Stimulated activated naive CD4-positive, alpha-beta T cell treated with Interleukin-2 at 50 U/mL for 16 hours (primary cell): ENCODE measurements around the gene SLC36A2.
"Not testable (repeated sequence)": the region's sequence is repeated elsewhere in the genome, so short reads cannot be mapped to it uniquely, and the experiment has no call there.

ENCODE experiments used
- DNase-seq: peaks from one replicate; lab custom pipeline; 2025; lab: John Stamatoyannopoulos, UW

SLC36A2 gene

GRCh38 chr5:151347369-151347768 lies at the start of gene SLC36A2:
Gene SLC36A2 (minus strand): TSS chr5:151347559. CDS start chr5:151347460, 99 bp downstream.
- no peak for DNase-seq

GRCh38 chr5:151388960-151389359 lies 41.6 kb upstream of the SLC36A2 start:
- DNase-seq = no peak

GRCh38 chr5:151384106-151384505 lies 36.7 kb upstream of the SLC36A2 start:
- DNase-seq = no peak

GRCh38 chr5:151383011-151383410 lies 35.7 kb upstream of the SLC36A2 start:
- no peak for DNase-seq

GRCh38 chr5:151382576-151382975 lies 35.2 kb upstream of the SLC36A2 start:
- DNase-seq = no peak

GRCh38 chr5:151381899-151382298 lies 34.5 kb upstream of the SLC36A2 start:
- no peak for DNase-seq

GRCh38 chr5:151378616-151379015 lies 31.3 kb upstream of the SLC36A2 start:
- no peak for DNase-seq

- DNase-seq = no peak
Observed at GRCh38 chr5:151374539-151374938, 27.2 kb upstream of the SLC36A2 start.

- not testable (repeated sequence) for DNase-seq
Observed at GRCh38 chr5:151367038-151367437, 19.7 kb upstream of the SLC36A2 start.

GRCh38 chr5:151363673-151364072 lies 16.3 kb upstream of the SLC36A2 start:
- no peak for DNase-seq

GRCh38 chr5:151362970-151363369 lies 15.6 kb upstream of the SLC36A2 start:
- DNase-seq = no peak

- no peak for DNase-seq
Observed at GRCh38 chr5:151359391-151359790, 12.0 kb upstream of the SLC36A2 start.

- no peak for DNase-seq
Observed at GRCh38 chr5:151357792-151358191, 10.4 kb upstream of the SLC36A2 start.

GRCh38 chr5:151357097-151357496 lies 9.7 kb upstream of the SLC36A2 start:
- DNase-seq = no peak

GRCh38 chr5:151351671-151352070 lies 4.3 kb upstream of the SLC36A2 start:
- DNase-seq = no peak

GRCh38 chr5:151348789-151349188 lies 1.4 kb upstream of the SLC36A2 start:
- no peak for DNase-seq

GRCh38 chr5:151345808-151346478 lies 1.4 kb downstream of the SLC36A2 start:
- DNase-seq = no peak

GRCh38 chr5:151345187-151345807 lies 2.1 kb downstream of the SLC36A2 start:
- no peak for DNase-seq

GRCh38 chr5:151344088-151344487 lies 3.3 kb downstream of the SLC36A2 start:
- DNase-seq = no peak

- DNase-seq = no peak
Observed at GRCh38 chr5:151340004-151340403, 7.4 kb downstream of the SLC36A2 start.

- DNase-seq = no peak
Observed at GRCh38 chr5:151338734-151339133, 8.6 kb downstream of the SLC36A2 start.

- no peak for DNase-seq
Observed at GRCh38 chr5:151332857-151333256, 14.5 kb downstream of the SLC36A2 start.

GRCh38 chr5:151328734-151329133 lies 18.6 kb downstream of the SLC36A2 start:
- DNase-seq = no peak

GRCh38 chr5:151327585-151327984 lies 19.8 kb downstream of the SLC36A2 start:
- DNase-seq = no peak
